Uterus (tissue), 4 donors: ENCODE measurements around the gene ZC3H18. TPM values are rescaled to one million over a fixed set of nuclear protein-coding genes. Genes with fewer than 3 reads are reported as not detected.

Experiments
- DNase-seq, 2 donors: peaks; one replicate each; pipeline ENCODE4 v3.0.0-alpha.2; 2019 to 2020
- H3K27ac ChIP-seq, 2 donors: fragments of 200-600 bp; sonication (generic); 1 replicate in 1 of 2; 2 replicates in 1 of 2; pipeline ENCODE4 v1.5.1; 2016 to 2018
- H3K27me3 ChIP-seq, 2 donors: fragments of 200-600 bp; sonication (generic); one replicate each; pipeline ENCODE4 v1.5.1; 2018 to 2019; ENCODE audit warnings: control low read depth in 1 of 2
- H3K36me3 ChIP-seq, 2 donors: fragments of 200-600 bp; sonication (generic); one replicate each; pipeline ENCODE4 v1.5.1; 2019; ENCODE audit warnings: control low read depth in 1 of 2
- H3K4me1 ChIP-seq, 2 donors: fragments of 200-600 bp; sonication (generic); one replicate each; pipeline ENCODE4 v1.5.1; 2018 to 2019; ENCODE audit warnings: control low read depth in 1 of 2
- H3K4me3 ChIP-seq, 2 donors: fragments of 200-600 bp; sonication (generic); 1 replicate in 1 of 2; 2 replicates in 1 of 2; pipeline ENCODE4 v1.5.1; 2018 to 2019; ENCODE audit warnings: mild to moderate bottlenecking in 1 of 2
- H3K9me3 ChIP-seq, 2 donors: fragments of 200-600 bp; sonication (generic); one replicate each; pipeline ENCODE4 v1.5.1; 2019; ENCODE audit warnings: control low read depth in 1 of 2
- POLR2A ChIP-seq, 2 donors: fragments of 450-650 bp; IDR thresholded peaks; one replicate each; pipeline ENCODE4 v1.6.1; 2016; ENCODE audit warnings: antibody characterized with exemption in 2 of 2, mild to moderate bottlenecking in 1 of 2, moderate library complexity in 1 of 2
- intact Hi-C: fragments of 100-400 bp; cut with DNase I; formaldehyde crosslinking; loops from one replicate; pipeline ENCODE4 v1.15.1; 2023; ENCODE audit warnings: low total_unique reads
- total RNA-seq, 4 donors: library from RNA; depleted of rRNA in 3 of 4; stranded (reverse); fragments of >200 nt in 3 of 4; gene quantifications; one replicate each; pipeline versions ENCODE4 v1.1.0 to v1.2.4, GENCODE V29; 2014 to 2023
- TF ChIP-seq, protein P1 (sequence below), 4 experiments: fragments of 200-600 bp in 2 of 4; fragments of 450-650 bp in 2 of 4; sonication (generic) in 2 of 4; IDR thresholded peaks; one replicate each; pipeline ENCODE4 v1.5.1; 2016 to 2019; ENCODE audit warnings: antibody characterized with exemption in 4 of 4, mild to moderate bottlenecking in 2 of 4, moderate library complexity in 1 of 4
- donor health status: DM: yes; HTN: yes; CAD: no.

ZC3H18 gene
- total RNA-seq, 4 donors from 2014 or later, result 0.88 to 58.8 (median 9.5) TPM

DNA sequence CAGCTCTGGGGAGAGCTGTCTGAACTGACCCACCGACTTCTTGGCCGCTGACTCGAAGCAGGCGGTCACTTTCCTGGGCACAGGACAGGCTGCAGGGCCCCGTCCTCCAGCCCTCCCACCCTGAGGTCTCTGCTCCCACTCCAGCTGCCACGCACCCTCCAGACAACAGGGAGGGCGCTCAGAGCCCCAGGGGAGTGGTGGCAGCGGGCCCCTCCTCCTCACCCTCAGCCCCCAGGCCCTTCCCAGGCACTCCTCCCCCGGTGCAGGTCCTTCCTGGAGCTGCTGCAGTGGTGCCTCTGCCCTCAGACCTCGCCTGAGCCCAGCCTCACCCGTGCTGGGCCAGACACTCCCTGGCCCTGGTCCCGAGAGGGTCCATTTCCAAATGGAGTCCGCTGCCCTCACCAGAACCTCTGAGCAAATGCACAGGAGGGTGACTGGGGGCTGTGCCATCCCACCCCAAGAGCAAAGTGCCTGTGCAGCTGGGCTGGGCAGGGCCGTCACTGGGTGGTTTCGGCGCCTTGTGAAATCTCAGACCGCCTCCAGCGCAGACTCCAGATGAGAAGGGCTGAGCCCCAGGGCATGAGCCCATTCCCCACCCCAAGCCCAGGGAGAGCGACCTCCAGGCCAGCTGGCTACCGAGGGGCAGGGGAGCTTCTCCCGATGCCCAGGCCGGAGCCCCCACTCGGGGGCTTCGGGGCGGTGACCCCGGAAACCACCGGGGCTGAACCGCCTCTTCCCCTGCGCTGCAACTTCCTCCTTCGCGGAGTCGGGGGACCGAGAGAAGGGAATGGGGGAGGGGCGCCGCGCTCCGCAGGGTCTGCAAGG, 79.9 kb downstream of the ZC3H18 start:
- H3K27me3 ChIP-seq, result no peaks in the 10 kb centered on the region
- peak overlapping the region; percentile 57 to 59 for H3K4me3 ChIP-seq
- no peak for DNase-seq
- no peaks in the 10 kb centered on the region for H3K4me1 ChIP-seq
- intact Hi-C loops, result no loop called here
- no peaks in the 10 kb centered on the region for H3K9me3 ChIP-seq
- TF ChIP-seq POLR2A (IDR thresholded peaks at IDR 0.05), result no peak
- TF ChIP-seq, protein P1, sequence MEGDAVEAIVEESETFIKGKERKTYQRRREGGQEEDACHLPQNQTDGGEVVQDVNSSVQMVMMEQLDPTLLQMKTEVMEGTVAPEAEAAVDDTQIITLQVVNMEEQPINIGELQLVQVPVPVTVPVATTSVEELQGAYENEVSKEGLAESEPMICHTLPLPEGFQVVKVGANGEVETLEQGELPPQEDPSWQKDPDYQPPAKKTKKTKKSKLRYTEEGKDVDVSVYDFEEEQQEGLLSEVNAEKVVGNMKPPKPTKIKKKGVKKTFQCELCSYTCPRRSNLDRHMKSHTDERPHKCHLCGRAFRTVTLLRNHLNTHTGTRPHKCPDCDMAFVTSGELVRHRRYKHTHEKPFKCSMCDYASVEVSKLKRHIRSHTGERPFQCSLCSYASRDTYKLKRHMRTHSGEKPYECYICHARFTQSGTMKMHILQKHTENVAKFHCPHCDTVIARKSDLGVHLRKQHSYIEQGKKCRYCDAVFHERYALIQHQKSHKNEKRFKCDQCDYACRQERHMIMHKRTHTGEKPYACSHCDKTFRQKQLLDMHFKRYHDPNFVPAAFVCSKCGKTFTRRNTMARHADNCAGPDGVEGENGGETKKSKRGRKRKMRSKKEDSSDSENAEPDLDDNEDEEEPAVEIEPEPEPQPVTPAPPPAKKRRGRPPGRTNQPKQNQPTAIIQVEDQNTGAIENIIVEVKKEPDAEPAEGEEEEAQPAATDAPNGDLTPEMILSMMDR (IDR thresholded peaks at IDR 0.05), result no peak
- H3K27ac ChIP-seq, result peak overlapping the region; percentile 5 to 15
- H3K36me3 ChIP-seq, result no peaks in the 10 kb centered on the region

DNA sequence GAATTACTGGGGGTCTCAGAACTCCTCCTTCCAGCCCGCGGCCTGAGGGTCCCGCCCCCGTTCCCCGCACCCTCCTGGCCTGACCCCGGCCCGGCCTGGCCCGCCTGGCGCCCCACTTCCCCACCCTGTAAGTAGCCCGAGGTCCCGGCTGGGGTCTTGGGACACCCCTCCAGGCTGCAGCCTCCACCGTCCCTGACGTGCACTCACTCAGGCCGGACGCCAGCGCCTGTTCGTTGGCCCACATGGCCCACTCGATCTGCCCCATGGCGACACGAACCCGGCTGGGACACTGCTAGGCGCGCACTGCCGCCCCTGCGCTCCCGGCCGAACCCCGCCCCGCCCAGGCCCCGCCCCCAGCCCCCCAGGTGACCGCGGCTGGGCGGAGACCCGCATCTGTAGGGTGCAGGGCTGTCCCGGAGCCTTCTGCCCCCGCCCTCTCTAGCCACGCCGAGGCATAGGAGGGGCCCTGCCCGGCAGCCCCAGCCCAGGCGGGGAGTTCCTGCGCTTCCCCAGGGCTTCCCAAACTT, 80.6 kb downstream of the ZC3H18 start, which contains the start of gene CYBA:
Gene CYBA, minus strand, starts transcription at position 305 of the 527 bp plus-strand sequence. Its CDS starts 40 bp downstream, at position 265.
- H3K4me1 ChIP-seq, result no peaks in the 10 kb centered on the region
- peak within 1 kb of the TSS; percentile 57 to 59 for H3K4me3 ChIP-seq
- peak within 1 kb of the TSS; percentile 5 to 15 for H3K27ac ChIP-seq
- H3K9me3 ChIP-seq, result no peaks in the 10 kb centered on the region
- TF ChIP-seq, protein P1 (IDR thresholded peaks at IDR 0.05), result no peak
- peak in 1 of 2 donors; percentile 34 for TF ChIP-seq POLR2A (IDR thresholded peaks at IDR 0.05)
- no peaks in the 10 kb centered on the region for H3K27me3 ChIP-seq
- H3K36me3 ChIP-seq, result no peaks in the 10 kb centered on the region
- intact Hi-C loops, result no loop called here
- DNase-seq, result peak in 1 of 2 donors; percentile 36

DNA sequence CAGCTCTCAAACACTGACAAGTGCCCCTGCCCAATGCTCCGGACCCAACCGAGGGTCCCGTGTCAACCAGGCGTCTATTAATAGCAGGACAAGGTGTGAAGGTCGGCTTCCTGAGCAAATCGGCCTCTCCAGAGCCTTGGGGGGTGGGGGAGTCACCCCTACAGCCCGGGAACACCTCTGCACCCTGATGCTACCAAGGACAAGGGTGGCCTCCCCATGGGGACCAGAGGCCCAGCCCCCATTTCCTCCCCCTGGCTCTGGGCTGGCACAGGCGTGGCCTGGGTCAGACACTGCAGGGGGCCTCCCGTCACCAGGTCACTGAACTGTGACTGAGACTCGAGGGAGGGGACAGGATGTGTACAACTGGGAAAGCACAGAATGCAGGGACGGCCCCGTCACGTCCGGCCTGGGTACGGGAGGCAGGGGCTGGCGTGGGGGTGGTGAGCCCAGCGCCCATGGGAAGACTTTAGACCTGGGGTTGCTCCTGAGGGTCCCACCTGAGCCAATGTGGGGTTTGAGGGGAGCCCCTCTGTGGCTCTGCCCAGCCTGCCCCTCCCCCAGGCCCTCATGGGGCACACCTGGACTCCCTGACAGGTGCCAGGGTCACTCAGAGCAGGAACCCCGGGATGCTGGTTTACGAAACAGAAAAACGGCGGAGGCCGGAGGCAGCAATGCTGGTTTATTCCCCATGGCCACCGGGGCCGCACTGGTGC, 81.2 kb downstream of the ZC3H18 start:
- Histone ChIP-seq H3K4me1 (no peaks in the 10 kb centered on the region), H3K9me3 (no peaks in the 10 kb centered on the region), H3K27ac (peak overlapping the region in 1 of 2 donors; percentile 15), H3K36me3 (no peaks in the 10 kb centered on the region), H3K4me3 (peak overlapping the region; percentile 57 to 59), H3K27me3 (no peaks in the 10 kb centered on the region)
- TF ChIP-seq, protein P1 (IDR thresholded peaks at IDR 0.05), result no peak
- TF ChIP-seq POLR2A (IDR thresholded peaks at IDR 0.05), result no peak
- intact Hi-C loops, result no loop called here
- peak in 1 of 2 donors; percentile 27 for DNase-seq

DNA sequence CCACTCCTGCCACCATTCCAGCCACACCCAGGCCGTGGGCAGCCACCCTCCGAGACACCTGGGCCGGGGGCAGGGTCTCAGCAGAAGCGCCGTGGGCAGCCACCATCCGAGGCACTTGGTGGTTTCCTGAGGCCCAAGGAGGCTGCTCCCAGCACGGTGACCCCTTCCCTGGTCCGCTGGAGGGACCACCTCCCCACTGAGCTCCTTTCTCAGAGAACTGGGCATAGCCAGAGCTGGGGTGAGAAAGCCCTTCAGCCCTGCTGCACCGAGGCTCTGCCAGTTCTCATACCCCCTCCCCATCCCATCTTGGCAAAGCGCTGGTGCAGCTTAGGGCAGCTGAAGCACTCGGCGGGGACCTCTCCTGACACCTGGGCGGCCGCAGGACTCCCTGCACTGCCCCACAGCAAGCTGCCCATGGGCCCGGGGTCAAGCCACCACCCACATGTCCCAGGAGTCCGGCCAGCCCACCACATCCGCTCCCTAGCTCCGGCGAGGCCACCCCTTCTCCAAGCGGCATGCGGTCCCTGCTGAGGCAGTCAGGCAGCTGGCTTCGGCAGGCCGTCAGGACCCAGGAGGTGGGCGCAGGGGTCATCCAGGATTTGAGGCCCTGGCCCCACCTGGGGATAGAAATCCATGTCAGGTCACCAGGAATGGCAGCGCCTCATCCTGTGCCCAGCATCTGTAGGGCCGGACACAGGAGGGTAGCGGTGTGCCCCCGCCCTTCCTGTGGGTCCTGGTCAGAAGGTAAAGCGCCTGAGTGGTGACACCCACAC, 82.0 kb downstream of the ZC3H18 start:
- intact Hi-C loops, result no loop called here
- Histone ChIP-seq H3K27me3 (no peaks in the 10 kb centered on the region), H3K9me3 (no peaks in the 10 kb centered on the region), H3K4me3 (no peak overlapping the region), H3K4me1 (no peaks in the 10 kb centered on the region), H3K27ac (no peak overlapping the region), H3K36me3 (no peaks in the 10 kb centered on the region)
- no peak for TF ChIP-seq POLR2A (IDR thresholded peaks at IDR 0.05)
- TF ChIP-seq, protein P1 (IDR thresholded peaks at IDR 0.05), result no peak
- DNase-seq, result no peak
